Measurements from ENCODE around the gene ELOA. TPM values are rescaled to one million over a fixed set of nuclear protein-coding genes. Genes with fewer than 3 reads are reported as not detected.

Gene ELOA
- total RNA-seq, 2 experiments from 2014 or later, result 24.7 to 41.0 TPM

DNA sequence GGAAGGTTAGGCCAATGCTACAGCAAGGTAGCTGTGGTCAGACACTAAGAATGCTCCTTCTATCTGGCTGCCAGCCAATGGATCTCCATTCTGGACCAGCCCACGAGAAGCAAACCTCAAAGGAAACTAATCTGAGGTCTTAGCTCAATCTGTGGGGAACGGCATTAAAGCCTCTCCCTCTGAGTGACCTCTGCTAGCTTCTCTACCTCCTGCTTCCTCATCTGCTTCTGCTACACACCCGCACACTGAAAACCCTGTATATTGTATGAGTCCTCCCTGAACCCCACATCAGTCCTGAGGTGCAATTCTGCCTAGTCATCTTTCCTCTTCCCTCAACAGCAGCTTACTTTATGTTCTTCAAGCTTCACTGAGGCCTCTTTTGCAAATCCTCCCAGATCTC, 64.2 kb downstream of the ELOA start:
- no peak overlapping the region for H3K4me3 ChIP-seq (ENCODE audit: low read depth, low read length, poor library complexity, severe bottlenecking)
- no peak for DNase-seq (ENCODE audit: low spot score)
- ChIA-PET POLR2A (interaction anchor here (1.2 kb wide), 1 partner anchor 18 kb away, joined by 4 read pairs; the partner anchor contains the start of gene HMGCL), CTCF (ENCODE audit: unreplicated experiment) (interaction anchor here (0.8 kb wide), 1 partner anchor 104 kb away, joined by 3 read pairs; no protein-coding TSS in a partner anchor)
- H3K4me1 ChIP-seq (ENCODE audit: insufficient read depth, low read length, poor library complexity, severe bottlenecking), result peaks cover 46% of the 10 kb centered on the region
- no TSS peak for BruUV-seq (replicated peaks)
- H3K27ac ChIP-seq (ENCODE audit: low read depth, low read length, poor library complexity, severe bottlenecking), result no peak overlapping the region
- H3K79me2 ChIP-seq (ENCODE audit: insufficient read depth, low read depth, low read length), result no peaks in the 10 kb centered on the region
- H2AFZ ChIP-seq (ENCODE audit: low read length), result no peak overlapping the region
- no peaks in the 10 kb centered on the region for H3K9me3 ChIP-seq (ENCODE audit: low read length)
- H3K36me3 ChIP-seq (ENCODE audit: insufficient read depth, low read length), result no peaks in the 10 kb centered on the region
- H4K20me1 ChIP-seq (ENCODE audit: insufficient read depth, low read length), result no peaks in the 10 kb centered on the region
- intact Hi-C loops (cut with micrococcal nuclease; ENCODE audit: unreplicated experiment), result no loop called here
- TF ChIP-seq, protein P1, sequence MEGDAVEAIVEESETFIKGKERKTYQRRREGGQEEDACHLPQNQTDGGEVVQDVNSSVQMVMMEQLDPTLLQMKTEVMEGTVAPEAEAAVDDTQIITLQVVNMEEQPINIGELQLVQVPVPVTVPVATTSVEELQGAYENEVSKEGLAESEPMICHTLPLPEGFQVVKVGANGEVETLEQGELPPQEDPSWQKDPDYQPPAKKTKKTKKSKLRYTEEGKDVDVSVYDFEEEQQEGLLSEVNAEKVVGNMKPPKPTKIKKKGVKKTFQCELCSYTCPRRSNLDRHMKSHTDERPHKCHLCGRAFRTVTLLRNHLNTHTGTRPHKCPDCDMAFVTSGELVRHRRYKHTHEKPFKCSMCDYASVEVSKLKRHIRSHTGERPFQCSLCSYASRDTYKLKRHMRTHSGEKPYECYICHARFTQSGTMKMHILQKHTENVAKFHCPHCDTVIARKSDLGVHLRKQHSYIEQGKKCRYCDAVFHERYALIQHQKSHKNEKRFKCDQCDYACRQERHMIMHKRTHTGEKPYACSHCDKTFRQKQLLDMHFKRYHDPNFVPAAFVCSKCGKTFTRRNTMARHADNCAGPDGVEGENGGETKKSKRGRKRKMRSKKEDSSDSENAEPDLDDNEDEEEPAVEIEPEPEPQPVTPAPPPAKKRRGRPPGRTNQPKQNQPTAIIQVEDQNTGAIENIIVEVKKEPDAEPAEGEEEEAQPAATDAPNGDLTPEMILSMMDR (conservative IDR thresholded peaks at IDR 0.05; ENCODE audit: low read length), result no peak
- TF ChIP-seq EZH2phosphoT487 (IDR thresholded peaks at IDR 0.05; ENCODE audit: borderline replicate concordance, low read depth, low read length), result no peak
- no peaks in the 10 kb centered on the region for H3K9me2 ChIP-seq (ENCODE audit: insufficient read depth, low read length)
- H3K4me2 ChIP-seq (ENCODE audit: low read length), result peak overlapping the region; percentile 11; the same call in 1 of the 2 replicates

DNA sequence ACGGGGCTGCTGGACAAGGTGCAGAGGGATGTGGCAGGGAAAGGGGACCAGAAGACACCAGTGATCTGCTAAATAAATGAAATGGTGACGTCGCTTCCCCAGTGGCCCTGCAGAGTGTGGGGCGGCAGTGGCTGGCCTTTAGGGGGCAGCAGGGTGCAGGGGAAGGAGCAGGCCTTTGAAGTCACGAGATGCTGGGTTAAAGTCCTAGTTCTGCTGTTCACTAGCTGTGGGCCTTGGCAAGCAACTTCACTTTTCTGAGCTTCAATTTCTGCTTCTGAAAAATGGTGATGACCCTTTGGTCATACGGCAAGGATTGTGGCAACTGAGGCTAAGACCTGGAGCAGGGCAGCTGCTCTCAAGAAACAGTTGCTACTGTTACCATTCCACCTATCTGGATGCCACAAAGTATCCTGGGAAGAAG, 66.5 kb downstream of the ELOA start:
- no TSS peak for BruUV-seq (replicated peaks)
- H3K36me3 ChIP-seq (ENCODE audit: insufficient read depth, low read length), result no peaks in the 10 kb centered on the region
- ChIA-PET CTCF (ENCODE audit: unreplicated experiment) (interaction anchor here (0.6 to 2.3 kb wide), 4 partner anchors 12 to 325 kb away, joined by 4 to 20 read pairs (median 12); no protein-coding TSS in a partner anchor), POLR2A (interaction anchor here (0.6 to 1.3 kb wide), 3 partner anchors 64 to 107 kb away, joined by 3 to 4 read pairs (median 3); no protein-coding TSS in a partner anchor)
- H2AFZ ChIP-seq (ENCODE audit: low read length), result peak overlapping the region; percentile 41; the same call in 1 of the 2 replicates
- H3K9me3 ChIP-seq (ENCODE audit: low read length), result no peaks in the 10 kb centered on the region
- intact Hi-C loops (cut with micrococcal nuclease; ENCODE audit: unreplicated experiment), result loop anchor here (1.0 kb wide), 3 partner anchors 45 to 107 kb away; partner anchors contain the start of gene FUCA1
- no peak overlapping the region for H3K4me3 ChIP-seq (ENCODE audit: low read depth, low read length, poor library complexity, severe bottlenecking)
- H3K27ac ChIP-seq (ENCODE audit: low read depth, low read length, poor library complexity, severe bottlenecking), result peak overlapping the region; percentile 25
- TF ChIP-seq, protein P1 (conservative IDR thresholded peaks at IDR 0.05; ENCODE audit: low read length), result peak; percentile 89
- no peak for TF ChIP-seq EZH2phosphoT487 (IDR thresholded peaks at IDR 0.05; ENCODE audit: borderline replicate concordance, low read depth, low read length)
- peaks cover 41% of the 10 kb centered on the region for H3K4me1 ChIP-seq (ENCODE audit: insufficient read depth, low read length, poor library complexity, severe bottlenecking)
- peak overlapping the region; percentile 29; the same call in 1 of the 2 replicates for H3K4me2 ChIP-seq (ENCODE audit: low read length)
- peak; percentile 86 for DNase-seq (ENCODE audit: low spot score)
- H3K79me2 ChIP-seq (ENCODE audit: insufficient read depth, low read depth, low read length), result no peaks in the 10 kb centered on the region
- H4K20me1 ChIP-seq (ENCODE audit: insufficient read depth, low read length), result no peaks in the 10 kb centered on the region
- no peaks in the 10 kb centered on the region for H3K9me2 ChIP-seq (ENCODE audit: insufficient read depth, low read length)

Data from OCI-LY7 (cell line).